Keratinocyte (primary cell): Measurements from ENCODE around the gene TRABD2B. TPM values are rescaled to one million over a fixed set of nuclear protein-coding genes. Genes with fewer than 3 reads are reported as not detected.

Source experiments
- DNase-seq: peaks from one replicate; pipeline ENCODE4 v3.0.0-alpha.2; 2011; ENCODE audit warnings: low read depth, missing footprints, low spot score
- FAIRE-seq: peaks from 2 replicates; lab custom pipeline; 2011; peaks lifted over from hg19 to GRCh38; lab: Jason Lieb, UNC
- H2AFZ ChIP-seq: 2 replicates; pipeline ENCODE4 v1.6.0; 2012; ENCODE audit warnings: low read length, control low read depth, inconsistent platforms; ENCODE audit not compliant: control insufficient read depth
- H3K27ac ChIP-seq: 2 replicates; pipeline ENCODE4 v1.5.1; 2011; ENCODE audit warnings: low read length; ENCODE audit not compliant: control insufficient read depth, insufficient read depth
- H3K27me3 ChIP-seq: 3 replicates; pipeline ENCODE4 v1.6.0; 2011; ENCODE audit warnings: low read length; ENCODE audit not compliant: control insufficient read depth, insufficient read depth; ENCODE audit errors: extremely low read depth
- H3K36me3 ChIP-seq, 2 experiments: 2 replicates in 1 of 2; 3 replicates in 1 of 2; pipeline ENCODE4 v1.5.1; 2011; ENCODE audit warnings: low read length in 2 of 2, mild to moderate bottlenecking in 1 of 2; ENCODE audit not compliant: control insufficient read depth in 2 of 2, insufficient read depth in 2 of 2; ENCODE audit errors: extremely low read depth in 1 of 2
- H3K4me1 ChIP-seq: 3 replicates; pipeline ENCODE4 v1.5.1; 2011; ENCODE audit warnings: low read length; ENCODE audit not compliant: control insufficient read depth, insufficient read depth; ENCODE audit errors: extremely low read depth
- H3K4me2 ChIP-seq: 3 replicates; pipeline ENCODE4 v1.6.0; 2011; ENCODE audit warnings: low read depth, low read length; ENCODE audit not compliant: control insufficient read depth, insufficient read depth; ENCODE audit errors: extremely low read depth
- H3K4me3 ChIP-seq, 3 experiments: fragments of 200-600 bp in 1 of 3; sonication (generic) in 1 of 3; 2 replicates in 2 of 3; 3 replicates in 1 of 3; pipeline ENCODE4 v1.5.1; 2011 to 2016; ENCODE audit warnings: low read length in 3 of 3, mild to moderate bottlenecking in 3 of 3, control low read depth in 2 of 3, inconsistent platforms in 1 of 3, low read depth in 1 of 3, mixed read lengths in 1 of 3, mixed run types in 1 of 3, moderate library complexity in 1 of 3; ENCODE audit not compliant: control insufficient read depth in 2 of 3, insufficient read depth in 2 of 3; ENCODE audit errors: extremely low read depth in 1 of 3
- H3K79me2 ChIP-seq: 2 replicates; pipeline ENCODE4 v1.6.0; 2012; ENCODE audit warnings: low read length; ENCODE audit not compliant: control insufficient read depth, insufficient read depth
- H3K9ac ChIP-seq: 3 replicates; pipeline ENCODE4 v1.6.0; 2011; ENCODE audit warnings: low read length; ENCODE audit not compliant: control insufficient read depth, insufficient read depth; ENCODE audit errors: extremely low read depth
- H3K9me1 ChIP-seq: 3 replicates; pipeline ENCODE4 v1.6.0; 2011; ENCODE audit warnings: low read length; ENCODE audit not compliant: control insufficient read depth, insufficient read depth; ENCODE audit errors: extremely low read depth
- H3K9me3 ChIP-seq: 2 replicates; pipeline ENCODE4 v1.5.1; 2012; ENCODE audit warnings: low read depth, low read length; ENCODE audit not compliant: control insufficient read depth
- H4K20me1 ChIP-seq: 3 replicates; pipeline ENCODE4 v1.6.0; 2011; ENCODE audit warnings: low read length; ENCODE audit not compliant: control insufficient read depth, insufficient read depth; ENCODE audit errors: extremely low read depth
- EZH2 ChIP-seq: IDR thresholded peaks from one replicate; pipeline ENCODE4 v1.6.1; 2012; ENCODE audit warnings: inconsistent platforms, mild to moderate bottlenecking, low read length, moderate library complexity
- dilution Hi-C: fragments of 300-500 bp; cut with MboI; formaldehyde crosslinking; loops from one replicate; pipeline ENCODE4 v1.7.0; 2020; ENCODE audit warnings: low sequenced_read_pairs; ENCODE audit not compliant: extremely low pct_ligation_motif_present
- polyA plus RNA-seq, 5 experiments: library from polyadenylated mRNA; depleted of rRNA in 3 of 5; stranded (reverse) in 3 of 5; stranded (forward) in 1 of 5; unstranded in 1 of 5; fragments of >200 nt; gene quantifications; 1 replicate in 1 of 5; 2 replicates in 3 of 5; 3 replicates in 1 of 5; pipeline versions ENCODE4 v1.2.1 to v1.2.3, GENCODE V29; 2011 to 2012; ENCODE audit warnings: missing spikeins in 2 of 5, low read depth in 1 of 5, low replicate concordance in 1 of 5
- TF ChIP-seq, protein P1 (sequence below), 3 experiments: IDR thresholded peaks in 1 of 3; conservative IDR thresholded peaks in 1 of 3; optimal IDR thresholded peaks in 1 of 3; 2 replicates in 2 of 3; 3 replicates in 1 of 3; pipeline versions ENCODE3 to v1.5.1; 2011; ENCODE audit warnings: low read length in 3 of 3, mild to moderate bottlenecking in 3 of 3, moderate library complexity in 2 of 3, control low read depth in 1 of 3, inconsistent platforms in 1 of 3; ENCODE audit not compliant: insufficient read depth in 2 of 3; ENCODE audit errors: extremely low read depth in 1 of 3

TRABD2B gene
- polyA plus RNA-seq, 1 donor (not counting 4 experiments of a cell fraction or from before 2014, with no cell fraction given), result 0.13 TPM

GRCh38 chr1:47968556-47968888 is 28.7 kb downstream of the TRABD2B start:
- H4K20me1 ChIP-seq, result no peaks in the 10 kb centered on the region
- H3K27ac ChIP-seq, result no peak overlapping the region
- no peak overlapping the region for H3K4me2 ChIP-seq
- H3K4me3 ChIP-seq, result no peak overlapping the region
- TF ChIP-seq EZH2, result no peak
- TF ChIP-seq, protein P1, sequence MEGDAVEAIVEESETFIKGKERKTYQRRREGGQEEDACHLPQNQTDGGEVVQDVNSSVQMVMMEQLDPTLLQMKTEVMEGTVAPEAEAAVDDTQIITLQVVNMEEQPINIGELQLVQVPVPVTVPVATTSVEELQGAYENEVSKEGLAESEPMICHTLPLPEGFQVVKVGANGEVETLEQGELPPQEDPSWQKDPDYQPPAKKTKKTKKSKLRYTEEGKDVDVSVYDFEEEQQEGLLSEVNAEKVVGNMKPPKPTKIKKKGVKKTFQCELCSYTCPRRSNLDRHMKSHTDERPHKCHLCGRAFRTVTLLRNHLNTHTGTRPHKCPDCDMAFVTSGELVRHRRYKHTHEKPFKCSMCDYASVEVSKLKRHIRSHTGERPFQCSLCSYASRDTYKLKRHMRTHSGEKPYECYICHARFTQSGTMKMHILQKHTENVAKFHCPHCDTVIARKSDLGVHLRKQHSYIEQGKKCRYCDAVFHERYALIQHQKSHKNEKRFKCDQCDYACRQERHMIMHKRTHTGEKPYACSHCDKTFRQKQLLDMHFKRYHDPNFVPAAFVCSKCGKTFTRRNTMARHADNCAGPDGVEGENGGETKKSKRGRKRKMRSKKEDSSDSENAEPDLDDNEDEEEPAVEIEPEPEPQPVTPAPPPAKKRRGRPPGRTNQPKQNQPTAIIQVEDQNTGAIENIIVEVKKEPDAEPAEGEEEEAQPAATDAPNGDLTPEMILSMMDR (optimal IDR thresholded peaks at IDR 0.05 in 1 of 3, IDR thresholded peaks at IDR 0.05 in 1 of 3, conservative IDR thresholded peaks at IDR 0.05 in 1 of 3; ENCODE audit: extremely low read depth in 1 of 3, insufficient read depth in 2 of 3, low read length in 3 of 3), result no peak
- no peaks in the 10 kb centered on the region for H3K79me2 ChIP-seq
- H3K36me3 ChIP-seq, result no peaks in the 10 kb centered on the region
- no peaks in the 10 kb centered on the region for H3K9me3 ChIP-seq
- FAIRE-seq (no peak), DNase-seq (no peak)
- no peaks in the 10 kb centered on the region for H3K27me3 ChIP-seq
- no peaks in the 10 kb centered on the region for H3K9me1 ChIP-seq
- H2AFZ ChIP-seq, result no peak overlapping the region
- dilution Hi-C loops, result no loop called here
- H3K4me1 ChIP-seq, result no peaks in the 10 kb centered on the region
- no peak overlapping the region for H3K9ac ChIP-seq

DNA sequence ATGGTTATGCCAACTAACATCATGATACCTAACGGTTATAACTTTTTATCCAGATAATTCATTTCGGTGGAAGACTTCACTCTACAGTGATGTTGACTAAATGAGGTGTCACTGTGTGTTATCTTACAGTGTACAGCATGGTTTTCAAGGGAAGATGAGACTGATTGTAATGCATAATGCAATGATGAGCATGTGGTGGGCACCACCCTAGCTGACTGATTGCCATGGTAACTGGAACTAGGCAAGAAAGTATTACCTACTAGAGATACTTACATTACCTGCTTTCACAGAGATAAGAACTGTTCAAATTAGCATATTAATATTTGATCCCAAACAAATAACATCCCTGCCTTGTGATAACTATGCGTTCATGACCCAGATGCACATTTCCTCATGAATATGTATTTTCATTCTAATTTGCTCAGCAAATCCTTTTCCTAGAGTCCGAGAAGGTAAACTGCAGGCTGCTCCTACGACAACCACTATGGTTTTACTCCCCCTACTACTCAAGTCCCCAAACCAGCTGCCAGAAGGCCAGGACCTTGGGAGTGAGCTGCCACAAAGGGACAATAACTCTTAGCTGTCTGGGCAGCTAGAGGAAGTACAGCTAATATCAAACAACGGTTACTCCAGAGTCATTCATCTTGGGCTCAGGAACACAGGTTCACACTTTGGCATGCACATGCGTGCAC is 29.2 kb downstream of the TRABD2B start:
- Histone ChIP-seq H3K9me3 (no peaks in the 10 kb centered on the region), H3K9me1 (no peaks in the 10 kb centered on the region), H3K4me3 (no peak overlapping the region), H3K9ac (no peak overlapping the region), H2AFZ (no peak overlapping the region), H3K36me3 (no peaks in the 10 kb centered on the region), H4K20me1 (no peaks in the 10 kb centered on the region), H3K27ac (no peak overlapping the region), H3K27me3 (no peaks in the 10 kb centered on the region), H3K4me1 (no peaks in the 10 kb centered on the region), H3K79me2 (no peaks in the 10 kb centered on the region), H3K4me2 (no peak overlapping the region)
- dilution Hi-C loops, result no loop called here
- TF ChIP-seq, protein P1 (optimal IDR thresholded peaks at IDR 0.05 in 1 of 3, IDR thresholded peaks at IDR 0.05 in 1 of 3, conservative IDR thresholded peaks at IDR 0.05 in 1 of 3; ENCODE audit: extremely low read depth in 1 of 3, insufficient read depth in 2 of 3, low read length in 3 of 3), result no peak
- no peak for TF ChIP-seq EZH2
- FAIRE-seq (no peak), DNase-seq (no peak)
